Adrenal gland (tissue), 5 donors: ENCODE measurements around the gene NKIRAS2.

Experiments
- CTCF ChIP-seq, 6 experiments: fragments of 450-650 bp in 4 of 6; fragments of 200-600 bp in 2 of 6; sonication (generic) in 1 of 6; IDR thresholded peaks; 1 replicate in 5 of 6; 2 replicates in 1 of 6; pipeline versions ENCODE4 v1.5.1 to v1.8.0; 2016 to 2021; ENCODE audit warnings: antibody characterized with exemption in 6 of 6, mild to moderate bottlenecking in 2 of 6, moderate library complexity in 1 of 6
- POLR2A ChIP-seq, 2 donors: fragments of 450-650 bp; IDR thresholded peaks; one replicate each; pipeline ENCODE4 v1.6.1; 2017; ENCODE audit warnings: antibody characterized with exemption in 2 of 2, mild to moderate bottlenecking in 2 of 2, moderate library complexity in 1 of 2
- donor health status: DM: no; HTN: no; CAD: no.

DNA sequence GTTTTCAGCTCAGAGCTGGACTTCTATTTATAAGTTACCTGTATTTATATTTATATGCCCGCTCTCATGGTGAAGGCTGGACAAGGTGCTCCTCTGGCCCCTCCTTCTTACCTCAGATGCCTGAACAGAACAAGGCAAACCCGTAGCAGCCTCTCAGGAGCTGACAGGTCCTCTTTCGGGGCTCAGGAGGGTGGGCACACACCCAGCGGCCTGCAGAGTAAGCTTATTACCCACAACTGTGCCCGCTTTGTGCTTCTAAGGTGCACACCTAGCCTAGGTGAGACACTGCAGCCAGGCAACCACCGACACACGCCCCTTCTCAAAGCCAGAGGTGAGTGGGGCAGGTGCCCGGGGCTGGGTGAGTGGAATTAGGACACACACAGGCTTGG is 5.3 kb downstream of the NKIRAS2 start:
- TF ChIP-seq CTCF (IDR thresholded peaks at IDR 0.05) (peak in 1 of 6 experiments; percentile 12), POLR2A (IDR thresholded peaks at IDR 0.05) (no peak)
